Measurements from ENCODE around the gene LAMP5.

The LAMP5 gene, protein sequence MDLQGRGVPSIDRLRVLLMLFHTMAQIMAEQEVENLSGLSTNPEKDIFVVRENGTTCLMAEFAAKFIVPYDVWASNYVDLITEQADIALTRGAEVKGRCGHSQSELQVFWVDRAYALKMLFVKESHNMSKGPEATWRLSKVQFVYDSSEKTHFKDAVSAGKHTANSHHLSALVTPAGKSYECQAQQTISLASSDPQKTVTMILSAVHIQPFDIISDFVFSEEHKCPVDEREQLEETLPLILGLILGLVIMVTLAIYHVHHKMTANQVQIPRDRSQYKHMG

GRCh38 chr20:9514461-9515213, at the start of gene LAMP5:
LAMP5 (plus strand) TSS chr20:9514590; CDS start chr20:9514853, 263 bp downstream.
- DNase-seq: peak; percentile 19

- peak; percentile 37 for DNase-seq
These were observed 46.4 kb upstream of the LAMP5 start for GRCh38 chr20:9467995-9468394.

DNA sequence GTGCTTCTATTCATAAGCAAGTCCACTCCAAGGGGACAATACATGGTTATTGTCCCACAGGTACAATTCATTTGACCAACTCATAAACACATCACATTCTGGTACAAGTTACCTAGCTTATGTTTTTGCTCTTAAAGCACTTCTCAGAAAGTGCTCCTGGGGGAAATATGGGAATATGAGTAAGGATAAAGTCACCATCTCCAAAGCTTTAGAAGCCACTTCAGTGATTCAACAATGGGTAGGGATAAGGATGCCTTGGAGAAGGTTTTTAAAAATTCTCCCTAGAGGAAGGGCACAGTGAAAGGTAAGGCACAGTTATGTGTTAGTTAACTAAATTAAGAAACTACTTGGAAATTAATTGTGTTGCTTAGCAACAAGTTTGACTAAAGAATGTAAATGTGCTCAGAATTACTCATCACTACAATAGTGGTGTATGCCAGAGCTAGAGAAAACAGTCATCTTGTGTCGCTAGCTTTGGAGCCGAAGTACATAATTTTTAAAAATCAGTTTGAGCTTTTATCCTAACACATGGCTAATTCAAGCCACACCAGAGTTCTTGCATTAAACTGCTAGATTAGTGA, 39.5 kb upstream of the LAMP5 start:
- DNase-seq: no peak

- no peak for DNase-seq
These were observed 38.9 kb upstream of the LAMP5 start for GRCh38 chr20:9475456-9475855.

DNA sequence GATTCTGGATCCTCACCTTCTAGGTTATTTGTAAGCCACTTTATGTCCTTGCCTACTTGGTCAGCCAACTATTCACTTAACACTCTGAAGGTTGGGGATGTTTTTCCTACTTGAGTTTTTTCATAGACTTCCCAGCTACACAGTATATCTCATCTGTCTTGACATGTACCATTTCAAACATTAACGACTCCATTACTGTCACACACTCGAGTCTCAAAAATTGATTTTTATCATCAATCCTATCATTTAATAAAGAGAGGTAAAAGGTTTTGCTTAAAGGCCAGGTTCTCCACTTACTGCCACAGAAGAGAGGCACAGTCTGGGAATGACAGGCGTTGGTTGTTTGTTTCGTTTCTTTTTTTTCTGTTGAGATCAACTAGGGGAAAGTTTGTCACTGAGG, 38.2 kb upstream of the LAMP5 start:
- DNase-seq: no peak

DNA sequence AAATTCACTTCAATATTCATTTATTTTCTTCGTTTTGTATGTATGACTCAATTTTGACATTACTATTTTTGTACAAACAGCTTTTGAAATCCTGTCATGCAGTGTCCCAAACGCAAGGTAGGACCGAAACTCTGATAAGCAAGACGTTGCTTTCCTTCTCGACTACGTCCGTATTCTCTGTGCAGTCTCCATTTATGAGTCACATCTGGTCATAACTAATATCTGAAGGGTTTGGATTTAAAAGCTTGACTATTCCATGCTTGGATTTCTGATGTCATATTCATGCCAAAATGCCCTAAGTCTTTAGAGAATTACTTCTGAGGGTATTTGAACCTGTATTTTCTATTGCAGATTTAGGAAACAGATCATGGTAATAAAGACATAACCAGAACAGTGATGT, 37.8 kb upstream of the LAMP5 start:
- no peak for DNase-seq

GRCh38 chr20:9478771-9479170, 35.6 kb upstream of the LAMP5 start:
- no peak for DNase-seq

- no peak for DNase-seq
These were observed 34.3 kb upstream of the LAMP5 start for GRCh38 chr20:9480066-9480465.

DNA sequence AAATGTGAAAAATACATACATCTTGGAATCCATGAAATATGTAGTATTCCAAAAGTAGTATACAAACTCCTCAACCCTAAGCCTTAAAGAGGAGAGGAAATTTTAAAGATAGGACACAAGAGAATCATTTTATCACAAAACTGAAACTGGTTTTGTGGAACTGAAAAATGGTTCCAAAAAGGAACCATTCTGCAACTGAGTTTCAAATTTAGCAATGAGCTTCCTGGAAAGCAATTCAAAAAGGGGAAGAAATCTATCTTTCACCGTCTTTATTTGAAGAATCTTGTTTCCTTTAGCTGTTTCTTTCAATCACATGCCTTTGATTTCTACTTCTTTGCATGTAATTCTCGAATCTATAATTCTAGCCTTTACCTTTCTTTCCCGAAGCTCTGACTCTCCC, 32.2 kb upstream of the LAMP5 start:
- DNase-seq: peak; percentile 92

DNA sequence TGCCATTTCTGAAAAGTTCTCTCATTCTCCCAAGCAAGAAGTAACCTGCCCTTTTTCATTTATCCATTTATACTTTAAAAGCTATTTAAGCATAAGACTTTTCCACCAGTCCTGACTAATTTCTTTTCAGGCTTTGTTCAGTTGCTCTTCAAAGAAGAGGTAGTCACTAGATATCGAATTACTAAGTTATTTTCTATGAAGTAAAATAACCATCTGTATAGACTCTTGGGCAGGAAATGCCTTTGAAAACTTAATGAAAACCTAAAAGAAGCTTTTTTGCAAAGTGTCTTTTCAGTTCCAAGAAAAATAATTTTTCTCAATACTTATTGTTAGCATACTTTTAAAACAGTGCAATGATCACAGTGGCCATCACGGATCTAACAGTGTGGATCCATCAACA, 31.3 kb upstream of the LAMP5 start:
- DNase-seq: no peak

- DNase-seq: peak; percentile 55
These were observed 28.6 kb upstream of the LAMP5 start for GRCh38 chr20:9485614-9486340.

GRCh38 chr20:9487231-9487630, 27.2 kb upstream of the LAMP5 start:
- DNase-seq: peak; percentile 63

- DNase-seq: peak; percentile 26
These were observed 26.3 kb upstream of the LAMP5 start for GRCh38 chr20:9488063-9488462.

DNA sequence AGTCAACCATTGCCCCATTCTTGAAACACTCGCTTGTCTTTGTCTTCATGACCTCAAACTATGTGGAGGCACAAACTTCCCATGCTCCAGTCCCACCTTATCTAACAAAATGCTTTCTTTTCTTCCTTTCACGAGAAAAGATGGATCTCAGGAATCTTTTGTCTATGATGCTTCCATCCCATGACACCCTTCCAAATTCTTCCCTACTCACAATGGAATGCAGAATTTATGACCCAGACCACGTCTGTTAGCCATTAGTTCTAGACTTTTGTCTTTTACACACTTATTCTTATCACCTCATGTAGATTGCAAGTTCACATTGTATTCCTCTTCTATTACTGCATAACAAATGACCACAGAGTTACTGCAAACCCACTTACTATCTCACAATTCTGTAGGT, 24.2 kb upstream of the LAMP5 start:
- no peak for DNase-seq

GRCh38 chr20:9490631-9491030, 23.8 kb upstream of the LAMP5 start:
- peak; percentile 42 for DNase-seq

- DNase-seq: peak; percentile 73
These were observed 23.1 kb upstream of the LAMP5 start for GRCh38 chr20:9491324-9491723.

DNA sequence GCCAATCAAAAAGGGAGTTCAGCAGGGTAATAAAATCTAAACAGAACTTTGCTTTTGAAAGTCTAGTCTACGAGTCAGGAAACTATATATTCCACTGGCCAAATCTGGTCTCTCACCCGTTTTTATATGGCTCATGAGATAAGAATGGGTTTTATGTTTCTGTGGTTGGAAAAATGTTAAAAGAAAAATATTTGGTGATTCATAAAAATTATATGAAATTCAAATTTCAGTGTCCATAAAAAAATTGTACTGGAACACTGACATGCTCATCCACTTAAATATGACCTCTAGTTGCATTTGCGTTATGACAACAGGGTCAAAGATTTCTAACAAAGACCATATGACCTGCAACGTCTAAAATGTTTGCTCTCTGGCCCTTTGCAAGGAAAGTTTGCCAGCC, 22.3 kb upstream of the LAMP5 start:
- no peak for DNase-seq

DNA sequence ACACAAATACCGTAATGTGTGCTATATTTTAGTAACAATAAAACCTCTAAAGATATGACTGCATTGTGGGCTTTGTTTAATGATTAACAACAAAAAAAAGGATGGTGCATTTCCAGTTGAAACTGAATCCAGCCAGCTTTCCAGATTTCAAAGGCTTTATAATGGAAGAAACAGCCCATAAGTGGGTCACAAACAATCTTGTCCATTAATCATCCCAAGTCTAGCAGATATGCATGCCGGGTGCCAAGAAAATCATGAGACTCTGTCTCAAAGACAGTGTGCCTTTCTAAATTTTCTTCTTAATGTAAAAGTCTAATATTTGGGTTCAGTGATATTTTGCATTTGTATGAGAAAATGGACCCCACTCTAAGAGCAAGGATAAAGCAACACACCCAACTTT, 20.6 kb upstream of the LAMP5 start:
- no peak for DNase-seq

- no peak for DNase-seq
These were observed 18.7 kb upstream of the LAMP5 start for GRCh38 chr20:9495701-9496100.

GRCh38 chr20:9496155-9496554, 18.2 kb upstream of the LAMP5 start:
- peak; percentile 80 for DNase-seq

GRCh38 chr20:9498322-9498721, 16.1 kb upstream of the LAMP5 start:
- peak; percentile 92 for DNase-seq

- peak; percentile 77 for DNase-seq
These were observed 15.1 kb upstream of the LAMP5 start for GRCh38 chr20:9499126-9499899.

- peak; percentile 94 for DNase-seq
These were observed 14.3 kb upstream of the LAMP5 start for GRCh38 chr20:9500121-9500520.

Measured in inflammatory macrophage treated with lipopolysaccharide for 4 hours (primary cell).